Measurements from ENCODE around the gene TDRD1.

TDRD1 gene

GRCh38 chr10:114174695-114175188, 4.4 kb upstream of the TDRD1 start:
- no peak for DNase-seq (ENCODE audit: low read depth)

DNA sequence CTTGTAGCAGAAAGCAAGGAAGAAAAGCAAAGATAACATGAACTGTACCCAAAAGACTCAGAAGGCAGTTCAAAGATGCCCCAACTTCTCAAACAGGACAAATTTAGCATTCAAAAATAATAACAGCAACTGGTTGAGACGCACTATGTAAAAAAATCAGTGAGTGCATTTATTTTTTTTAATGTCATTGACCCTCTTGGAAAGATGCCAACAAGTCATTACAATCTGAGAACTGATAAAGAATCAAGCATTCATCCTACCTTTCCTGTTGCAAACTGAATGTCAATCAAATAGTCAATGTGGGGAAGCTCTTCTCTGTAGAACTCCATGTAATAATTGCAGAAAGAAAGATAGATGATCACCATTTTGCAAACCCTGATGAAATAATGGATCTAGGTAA, 3.5 kb upstream of the TDRD1 start:
- DNase-seq (ENCODE audit: low read depth): no peak

DNA sequence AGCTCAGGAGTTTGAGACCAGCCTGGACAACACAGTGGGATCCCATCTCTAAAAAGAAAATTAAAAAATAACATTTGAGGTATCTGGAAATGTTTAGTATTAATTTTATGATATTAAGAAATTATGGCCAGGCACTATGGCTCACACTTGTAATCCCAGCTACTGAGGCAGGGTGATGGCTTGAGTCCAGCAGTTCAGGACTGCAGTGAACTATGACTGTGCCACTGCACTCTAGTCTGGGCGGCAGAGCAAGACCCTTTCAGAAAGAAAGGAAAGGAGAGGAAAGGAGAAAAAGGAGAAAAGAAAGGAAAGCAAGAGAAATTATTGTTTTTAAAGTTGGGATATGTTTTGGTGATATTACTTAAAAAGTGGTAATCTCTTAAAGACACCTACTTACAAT, 2.6 kb upstream of the TDRD1 start:
- DNase-seq (ENCODE audit: low read depth): no peak

DNA sequence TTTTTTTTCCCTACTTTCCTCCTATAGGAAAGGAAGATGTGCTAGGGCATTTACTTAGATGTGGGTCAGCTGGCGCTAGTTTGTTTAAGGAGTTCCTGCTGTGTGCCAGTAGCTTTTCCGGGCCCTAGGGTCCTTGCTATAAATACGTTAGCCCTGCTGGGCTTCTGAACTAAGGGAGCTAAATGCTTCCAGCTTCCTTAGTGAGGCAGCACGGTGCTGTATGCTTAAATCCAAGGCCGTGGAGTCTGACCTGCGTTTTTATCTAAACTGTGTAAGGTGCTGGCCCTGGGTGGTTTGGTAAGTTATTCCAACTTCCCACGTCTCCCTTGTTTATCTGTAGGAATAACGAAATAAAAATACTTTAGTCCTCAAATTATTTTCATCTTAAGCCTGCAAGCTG, 594 bp downstream of the TDRD1 start:
- no peak for DNase-seq (ENCODE audit: low read depth)

- no peak for DNase-seq (ENCODE audit: low read depth)
Observed at GRCh38 chr10:114180937-114181336, 1.8 kb downstream of the TDRD1 start.

- DNase-seq (ENCODE audit: low read depth): no peak
Observed at GRCh38 chr10:114181971-114182370, 2.8 kb downstream of the TDRD1 start.

GRCh38 chr10:114183563-114183962, 4.4 kb downstream of the TDRD1 start:
- no peak for DNase-seq (ENCODE audit: low read depth)

- no peak for DNase-seq (ENCODE audit: low read depth)
Observed at GRCh38 chr10:114184276-114184675, 5.1 kb downstream of the TDRD1 start.

DNA sequence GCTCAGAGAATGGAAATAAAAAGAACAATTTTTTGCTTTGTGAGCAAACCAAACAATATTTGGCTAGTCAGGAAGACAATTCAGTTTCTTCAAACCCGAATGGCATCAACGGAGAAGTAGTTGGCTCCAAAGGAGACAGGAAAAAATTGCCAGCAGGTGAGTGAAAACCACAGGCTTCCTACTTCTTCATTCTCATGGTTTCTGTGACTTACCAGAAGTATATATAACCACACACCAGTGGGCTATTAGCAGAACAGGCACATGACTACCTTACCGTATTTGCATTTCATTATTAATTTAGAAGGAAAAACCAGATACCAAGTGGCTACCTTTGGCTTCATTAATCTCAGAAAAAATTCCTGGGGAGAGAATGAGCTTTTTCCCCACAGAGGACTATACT, 8.8 kb downstream of the TDRD1 start:
- no peak for DNase-seq (ENCODE audit: low read depth)

GRCh38 chr10:114188900-114189299, 9.7 kb downstream of the TDRD1 start:
- no peak for DNase-seq (ENCODE audit: low read depth)

DNA sequence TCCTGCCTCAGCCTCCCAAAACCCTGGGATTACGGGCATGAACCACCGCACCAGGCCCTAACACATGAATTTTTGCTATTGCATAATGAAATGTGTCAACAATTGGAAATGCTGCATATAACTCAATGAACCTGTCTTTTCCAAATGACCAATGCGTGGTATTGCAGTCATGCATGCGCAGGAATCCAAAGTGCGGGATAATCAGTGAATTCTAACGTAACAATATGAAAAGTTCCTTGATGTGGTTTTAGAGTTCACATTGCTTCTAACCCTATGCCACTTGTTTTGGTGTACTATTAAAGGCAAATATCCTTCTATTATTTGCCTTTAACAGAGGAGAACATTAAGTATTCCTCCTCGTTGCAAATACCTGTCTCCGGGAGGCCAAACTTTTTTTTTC, 10.5 kb downstream of the TDRD1 start:
- DNase-seq (ENCODE audit: low read depth): no peak

GRCh38 chr10:114195079-114195478, 15.9 kb downstream of the TDRD1 start:
- DNase-seq (ENCODE audit: low read depth): no peak

- DNase-seq (ENCODE audit: low read depth): no peak
Observed at GRCh38 chr10:114199239-114199638, 20.1 kb downstream of the TDRD1 start.

- DNase-seq (ENCODE audit: low read depth): no peak
Observed at GRCh38 chr10:114202812-114203211, 23.7 kb downstream of the TDRD1 start.

DNA sequence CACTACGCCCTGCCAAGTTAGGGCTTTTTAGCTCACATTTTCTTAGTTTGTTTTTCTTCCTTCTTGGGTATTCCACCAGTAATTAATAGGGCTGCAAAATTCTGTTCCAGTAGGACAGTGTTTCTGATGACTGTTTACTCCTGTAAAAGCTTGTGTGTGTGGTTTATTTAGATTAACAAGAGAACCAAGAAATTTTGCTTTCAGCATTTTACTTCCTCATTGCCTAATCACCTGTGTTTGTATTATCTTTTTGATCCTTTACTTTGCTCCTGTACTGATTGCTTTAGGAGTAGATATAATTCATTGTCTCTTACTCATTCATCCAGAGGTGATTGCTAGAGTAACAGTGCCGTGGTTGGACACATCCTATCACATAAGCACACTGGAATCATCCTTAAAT, 27.7 kb downstream of the TDRD1 start:
- DNase-seq (ENCODE audit: low read depth): no peak

DNA sequence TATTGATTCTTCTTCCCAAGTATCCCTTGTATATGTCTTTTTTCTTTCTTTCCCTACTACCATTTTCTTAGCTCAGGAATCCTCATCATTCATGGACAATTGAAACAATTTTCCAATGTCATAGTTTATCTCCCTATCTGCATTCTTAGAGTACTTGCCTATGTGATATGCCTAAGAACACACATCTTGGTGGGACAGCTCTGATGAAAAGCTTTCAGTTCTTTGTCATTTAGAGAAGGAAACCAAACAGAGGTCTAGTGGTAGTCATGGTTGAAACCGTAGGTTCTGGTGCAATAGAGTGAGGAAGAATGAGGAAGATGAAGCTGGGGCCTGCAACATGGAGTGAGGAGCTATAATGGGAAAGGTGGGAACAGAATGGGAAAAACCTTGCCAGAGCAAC, 28.2 kb downstream of the TDRD1 start:
- no peak for DNase-seq (ENCODE audit: low read depth)

- no peak for DNase-seq (ENCODE audit: low read depth)
Observed at GRCh38 chr10:114208351-114208750, 29.2 kb downstream of the TDRD1 start.

DNA sequence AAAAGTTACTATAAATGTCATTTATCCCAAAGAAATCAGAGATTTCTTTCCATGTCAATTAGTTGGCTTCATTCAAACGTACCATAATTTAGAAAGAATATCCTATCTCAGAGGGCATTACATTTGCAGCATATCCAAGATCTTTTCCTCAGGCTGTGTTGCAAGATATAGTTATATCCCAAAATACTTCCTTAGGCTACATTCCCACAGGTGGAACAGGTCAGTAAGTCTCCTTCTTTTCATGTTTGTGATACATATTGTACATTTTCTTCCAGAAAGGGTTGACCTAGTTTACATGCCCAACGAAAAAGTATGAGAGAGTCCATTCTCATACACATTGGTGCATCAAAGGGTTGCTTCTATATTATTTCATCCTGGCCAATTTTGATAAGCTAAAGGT, 33.0 kb downstream of the TDRD1 start:
- no peak for DNase-seq (ENCODE audit: low read depth)

- no peak for DNase-seq (ENCODE audit: low read depth)
Observed at GRCh38 chr10:114215033-114215432, 35.9 kb downstream of the TDRD1 start.

GRCh38 chr10:114220281-114220680, 41.1 kb downstream of the TDRD1 start:
- DNase-seq (ENCODE audit: low read depth): no peak

GRCh38 chr10:114221235-114221634, 42.1 kb downstream of the TDRD1 start:
- DNase-seq (ENCODE audit: low read depth): no peak

- DNase-seq (ENCODE audit: low read depth): no peak
Observed at GRCh38 chr10:114223066-114223465, 43.9 kb downstream of the TDRD1 start.

DNA sequence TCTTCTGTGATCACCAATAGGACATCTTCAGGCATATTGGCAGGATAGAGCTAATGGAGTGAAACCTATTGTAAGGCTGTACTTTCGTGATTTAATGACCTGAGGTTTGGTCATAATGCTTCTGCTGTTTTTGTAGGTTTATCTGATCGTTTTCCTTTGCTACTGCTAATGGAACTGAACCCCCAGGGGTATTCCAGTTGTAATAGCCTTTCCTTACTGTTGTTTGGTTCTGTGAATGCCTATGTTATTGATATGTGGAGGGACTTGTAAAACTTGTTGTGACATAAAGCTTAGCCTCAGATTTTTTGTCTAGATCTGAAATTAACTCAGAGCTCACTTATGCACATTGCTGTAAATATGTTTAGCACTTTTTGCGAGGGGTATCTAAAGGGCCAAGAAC, 49.0 kb downstream of the TDRD1 start:
- DNase-seq (ENCODE audit: low read depth): no peak

- no peak for DNase-seq (ENCODE audit: low read depth)
Observed at GRCh38 chr10:114232561-114233176, 53.5 kb downstream of the TDRD1 start.

DNA sequence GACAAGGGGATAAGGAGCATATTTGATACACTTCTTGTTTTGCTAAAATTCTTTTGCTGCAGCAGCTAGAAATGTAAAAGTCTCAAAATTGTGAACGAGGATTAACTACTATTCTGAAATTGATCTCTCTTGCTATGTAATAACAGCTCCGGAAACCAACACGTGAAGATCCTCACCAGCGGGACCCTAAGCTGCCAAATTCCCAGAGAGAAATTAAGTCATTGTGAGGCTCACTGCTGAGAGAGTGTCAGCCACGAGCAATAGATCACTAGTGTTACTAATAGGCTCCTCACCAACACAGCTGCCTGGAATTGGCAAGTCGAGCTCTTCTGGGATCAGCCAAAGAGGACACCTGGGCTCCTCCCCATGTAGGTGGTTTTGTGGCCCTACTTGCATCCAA, 54.3 kb downstream of the TDRD1 start:
- DNase-seq (ENCODE audit: low read depth): no peak
